K562 (cell line): ENCODE results near the gene ERC2. TPM values are rescaled to one million over a fixed set of nuclear protein-coding genes. Genes with fewer than 3 reads are reported as not detected.
A peak's percentile ranks its signal among the peaks of the same experiment; 100 is the strongest.

Experiments used
- ATAC-seq: fragments of 200-7000 bp; cut with Tn5 transposase; 3 replicates; pipeline ENCODE4 v1.9.1; 2020; ENCODE audit warnings: moderate library complexity
- BruUV-seq: library from RNA; stranded (reverse); fragments of 400-500 nt; replicated peaks from 2 replicates; lab custom pipeline; 2021; lab: Mats Ljungman, UMichigan
- CTCF ChIA-PET: fragments of 300-600 bp; formaldehyde crosslinking; extraction: SDS; loops from one replicate; lab custom pipeline; 2021; ENCODE audit warnings: low intra/inter-chr PET ratio; lab: Yijun Ruan, JAX
- POLR2A ChIA-PET: fragments of 300-600, 350-650 bp; sonication (Branson Sonifier 250); formaldehyde crosslinking; extraction: SDS; loops from one replicate; lab custom pipeline; 2021; ENCODE audit warnings: antibody characterized with exemption, inconsistent platforms; lab: Yijun Ruan, JAX
- DNase-seq, 4 experiments: peaks; one replicate each; pipeline versions ENCODE4 v3.0.0 to v3.0.0-alpha.2; 2011 to 2018; ENCODE audit warnings: low spot score in 3 of 4, mixed read lengths in 3 of 4; ENCODE audit errors: extremely low read depth in 1 of 4
- FAIRE-seq: peaks from 2 replicates; lab custom pipeline; 2011; peaks lifted over from hg19 to GRCh38; lab: Jason Lieb, UNC
- H2AFZ ChIP-seq: 2 replicates; pipeline ENCODE4 v1.6.0; 2011; ENCODE audit warnings: low read depth, low read length, control low read depth, inconsistent platforms
- H3K27ac ChIP-seq: fragments of 200-600 bp; 3 replicates; pipeline ENCODE4 v1.8.0; 2011; ENCODE audit warnings: low read depth, mild to moderate bottlenecking, control low read depth, inconsistent platforms, low read length, moderate library complexity, mixed read lengths; ENCODE audit errors: extremely low read depth
- H3K27me3 ChIP-seq, 2 experiments: fragments of 300-600 bp in 1 of 2; 2 replicates in 1 of 2; 3 replicates in 1 of 2; pipeline versions ENCODE4 v1.6.0 to v1.8.0; 2011; ENCODE audit warnings: inconsistent platforms in 2 of 2, low read length in 2 of 2, mild to moderate bottlenecking in 1 of 2, mixed read lengths in 1 of 2, moderate library complexity in 1 of 2; ENCODE audit not compliant: control insufficient read depth in 2 of 2, insufficient read depth in 2 of 2
- H3K36me3 ChIP-seq: fragments of 300-600 bp; 3 replicates; pipeline ENCODE4 v1.8.0; 2011; ENCODE audit warnings: mild to moderate bottlenecking, low read length, inconsistent platforms; ENCODE audit not compliant: control insufficient read depth, insufficient read depth
- H3K4me1 ChIP-seq, 2 experiments: fragments of 200-600 bp in 1 of 2; replicated peaks in 1 of 2; 2 replicates in 1 of 2; 3 replicates in 1 of 2; pipeline versions ENCODE4 v1.5.1 to v1.8.0; 2011; ENCODE audit warnings: inconsistent platforms in 2 of 2, low read length in 2 of 2, mild to moderate bottlenecking in 1 of 2, mixed read lengths in 1 of 2, moderate library complexity in 1 of 2; ENCODE audit not compliant: control insufficient read depth in 2 of 2, insufficient read depth in 2 of 2
- H3K4me2 ChIP-seq: 2 replicates; pipeline ENCODE4 v1.6.1; 2011; ENCODE audit warnings: low read length, control low read depth, inconsistent platforms, mixed read lengths; ENCODE audit not compliant: insufficient read depth
- H3K4me3 ChIP-seq: fragments of 200-600 bp; sonication (generic), shearing (Covaris generic); 2 replicates; pipeline ENCODE4 v1.5.1; 2016; ENCODE audit warnings: control low read depth, inconsistent platforms
- H3K79me2 ChIP-seq: fragments of 200-600 bp; 3 replicates; pipeline ENCODE4 v1.8.0; 2011; ENCODE audit warnings: low read length, inconsistent platforms; ENCODE audit not compliant: control insufficient read depth, insufficient read depth
- H3K9ac ChIP-seq, 2 experiments: 2 replicates each; pipeline versions ENCODE4 v1.6.0 to v1.6.1; 2011; ENCODE audit warnings: low read depth in 2 of 2, low read length in 2 of 2, control low read depth in 1 of 2, inconsistent platforms in 1 of 2, mild to moderate bottlenecking in 1 of 2, mixed read lengths in 1 of 2; ENCODE audit not compliant: insufficient read depth in 1 of 2
- H3K9me1 ChIP-seq: one replicate; pipeline ENCODE4 v1.6.0; 2011; ENCODE audit warnings: inconsistent platforms, mild to moderate bottlenecking, low read length, moderate library complexity; ENCODE audit not compliant: control insufficient read depth, insufficient read depth
- H3K9me3 ChIP-seq: replicated peaks from 2 replicates; pipeline ENCODE4 v1.5.1; 2011; ENCODE audit warnings: low read depth, low read length, inconsistent platforms; ENCODE audit not compliant: control insufficient read depth, insufficient read depth
- H4K20me1 ChIP-seq: replicated peaks from 2 replicates; pipeline ENCODE4 v1.6.1; 2011; ENCODE audit warnings: low read length, inconsistent platforms, mixed read lengths; ENCODE audit not compliant: control insufficient read depth, insufficient read depth
- GATAD2B ChIP-seq: fragments of 450-650 bp; IDR thresholded peaks from 2 replicates; pipeline ENCODE4 v1.6.1; 2017; ENCODE audit warnings: mild to moderate bottlenecking, borderline replicate concordance
- NR3C1 ChIP-seq: sonication (generic); formaldehyde crosslinking; IDR thresholded peaks from 2 replicates; pipeline ENCODE4 v1.8.1; 2022; ENCODE audit warnings: missing genetic modification reagents
- TAF9B ChIP-seq: fragments of 450-650 bp; IDR thresholded peaks from 2 replicates; pipeline ENCODE4 v1.6.1; 2018; ENCODE audit warnings: mild to moderate bottlenecking; ENCODE audit not compliant: partially characterized antibody
- ZBTB17 ChIP-seq: fragments of 450-650 bp; formaldehyde crosslinking; IDR thresholded peaks from 2 replicates; pipeline ENCODE4 v1.4.0; 2020; ENCODE audit warnings: mild to moderate bottlenecking
- ZNF41 ChIP-seq: fragments of 250-450 bp; sonication (Bioruptor Pico); conservative IDR thresholded peaks from 2 replicates; pipeline ENCODE4 v1.4.0; 2020; ENCODE audit warnings: mild to moderate bottlenecking
- WGBS: fragments of 100-300 bp; shearing (Covaris generic); methylation state at CpG from one replicate; pipeline ENCODE4 v1.1.6; 2016; ENCODE audit warnings: low coverage, mixed read lengths; ENCODE audit not compliant: insufficient coverage; ENCODE audit errors: missing lambda C conversion rate; 5-methylcytosine and 5-hydroxymethylcytosine counted together
- in situ Hi-C: fragments of 300-500 bp; cut with MboI; formaldehyde crosslinking; loops from 4 replicates; pipeline ENCODE4 v1.15.0; 2018; ENCODE audit warnings: inconsistent platforms, mixed read lengths
- intact Hi-C: fragments of 100-400 bp; cut with micrococcal nuclease; formaldehyde crosslinking; loops from 2 replicates; pipeline ENCODE4 v1.14.2; 2022
- polyA plus RNA-seq, 8 experiments: library from polyadenylated mRNA; depleted of rRNA in 4 of 8; stranded (reverse) in 5 of 8; unstranded in 3 of 8; fragments of >200 nt; fragmentation: Nextera tagmentation in 2 of 8; fragmentation: Illumina TruSeq in 1 of 8; extraction: Ambion mirVana in 2 of 8; extraction: Trizol in 1 of 8; gene quantifications; 2 replicates each; pipeline versions ENCODE4 v1.2.1 to v1.2.3, GENCODE V29; 2011 to 2014; ENCODE audit warnings: inconsistent platforms in 1 of 8, missing spikeins in 1 of 8
- total RNA-seq, 7 experiments: library from RNA; depleted of rRNA in 6 of 7; stranded (reverse); fragments of >200 nt in 6 of 7; fragmentation: Illumina TruSeq in 2 of 7; extraction: Trizol in 2 of 7; gene quantifications; 2 replicates each; pipeline versions ENCODE4 v1.2.1 to v1.2.3, GENCODE V29; 2011 to 2021; ENCODE audit warnings: low replicate concordance in 1 of 7
- TF ChIP-seq, protein P1 (sequence below), 2 experiments: fragments of 450-650 bp; IDR thresholded peaks; 2 replicates each; pipeline ENCODE4 v1.6.1; 2016

ERC2 gene
- total and polyA plus RNA-seq, 9 of the 15 experiments (the other 6 are each of a cell fraction or from before 2014, with no cell fraction given) = 0.04 to 0.18 (median 0.07) TPM; not detected in 2

DNA sequence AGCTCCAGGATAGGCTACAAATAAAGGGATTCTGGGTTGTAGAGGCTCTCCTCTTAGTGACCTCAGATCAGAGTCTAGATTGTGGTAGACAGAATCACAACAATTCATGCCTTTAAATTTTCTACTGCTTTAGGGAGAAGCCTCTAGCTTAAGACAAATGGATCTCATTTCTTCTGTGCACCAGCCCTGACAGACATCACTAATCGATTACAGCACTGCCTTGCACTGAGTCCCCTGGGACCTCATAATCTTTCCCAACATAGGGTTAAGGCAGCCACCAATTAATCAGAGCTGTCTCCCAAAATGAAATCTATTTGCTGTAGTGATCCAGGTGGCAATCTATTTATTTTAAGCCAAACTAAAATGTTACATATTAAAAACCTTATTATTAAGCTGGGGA, 544.6 kb downstream of the ERC2 start:
- FAIRE-seq (no peak), ATAC-seq (no peak), DNase-seq (no peak)
- intact Hi-C loops (no loop called here), in situ Hi-C loops (no loop called here)
- no peaks in the 10 kb centered on the region for H3K4me1 ChIP-seq
- no peaks in the 10 kb centered on the region for H3K79me2 ChIP-seq
- no peak overlapping the region for H3K9ac ChIP-seq
- BruUV-seq = no TSS peak
- H3K27ac ChIP-seq = no peak overlapping the region
- CTCF ChIA-PET = no interaction called here
- H3K27me3 ChIP-seq = no peaks in the 10 kb centered on the region
- no peaks in the 10 kb centered on the region for H3K9me3 ChIP-seq
- TF ChIP-seq TAF9B (no peak), ZNF41 (CRISPR knock-in tag) (no peak), NR3C1 (no peak), ZBTB17 (peak; percentile 86), GATAD2B (no peak)
- TF ChIP-seq, protein P1, sequence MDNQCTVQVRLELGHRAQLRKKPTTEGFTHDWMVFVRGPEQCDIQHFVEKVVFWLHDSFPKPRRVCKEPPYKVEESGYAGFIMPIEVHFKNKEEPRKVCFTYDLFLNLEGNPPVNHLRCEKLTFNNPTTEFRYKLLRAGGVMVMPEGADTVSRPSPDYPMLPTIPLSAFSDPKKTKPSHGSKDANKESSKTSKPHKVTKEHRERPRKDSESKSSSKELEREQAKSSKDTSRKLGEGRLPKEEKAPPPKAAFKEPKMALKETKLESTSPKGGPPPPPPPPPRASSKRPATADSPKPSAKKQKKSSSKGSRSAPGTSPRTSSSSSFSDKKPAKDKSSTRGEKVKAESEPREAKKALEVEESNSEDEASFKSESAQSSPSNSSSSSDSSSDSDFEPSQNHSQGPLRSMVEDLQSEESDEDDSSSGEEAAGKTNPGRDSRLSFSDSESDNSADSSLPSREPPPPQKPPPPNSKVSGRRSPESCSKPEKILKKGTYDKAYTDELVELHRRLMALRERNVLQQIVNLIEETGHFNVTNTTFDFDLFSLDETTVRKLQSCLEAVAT (IDR thresholded peaks at IDR 0.05) = peak in 1 of 2 experiments; percentile 46; a peak in 1 of 4 replicates
- H2AFZ ChIP-seq = no peak overlapping the region
- POLR2A ChIA-PET = no interaction called here
- no peak overlapping the region for H3K4me3 ChIP-seq
- no peak overlapping the region for H3K4me2 ChIP-seq
- H4K20me1 ChIP-seq = no peaks in the 10 kb centered on the region
- WGBS = 0% methylated on average over 1 of the region's 1 CpG
- no peaks in the 10 kb centered on the region for H3K36me3 ChIP-seq
- no peaks in the 10 kb centered on the region for H3K9me1 ChIP-seq
